ENCODE measurements around the gene PTER. TPM values are rescaled to one million over a fixed set of nuclear protein-coding genes. Genes with fewer than 3 reads are reported as not detected.

The PTER gene
- total RNA-seq, 2 donors from 2014 or later, result 8.3 to 9.0 TPM

- no peak overlapping the region for H3K27ac Mint-ChIP-seq
- H3K27ac ChIP-seq (ENCODE audit: low read depth, low read length), result no peak overlapping the region
- no peaks in the 10 kb centered on the region for H3K9me3 Mint-ChIP-seq
- peaks cover 59% of the 10 kb centered on the region for H3K27me3 Mint-ChIP-seq (ENCODE audit: insufficient read depth)
- peak; percentile 75 for DNase-seq
- no peaks in the 10 kb centered on the region for H3K4me1 ChIP-seq (ENCODE audit: control insufficient read depth, insufficient read depth, low read length)
- no peaks in the 10 kb centered on the region for H3K36me3 Mint-ChIP-seq (ENCODE audit: low read depth)
- no peaks in the 10 kb centered on the region for H3K36me3 ChIP-seq (ENCODE audit: control insufficient read depth, insufficient read depth, low read length)
- H3K9ac ChIP-seq (ENCODE audit: extremely low read depth, low read length, poor library complexity, severe bottlenecking), result no peak overlapping the region
- H3K9me3 ChIP-seq (ENCODE audit: control insufficient read depth, low read length), result no peaks in the 10 kb centered on the region
- TF ChIP-seq, protein P1, sequence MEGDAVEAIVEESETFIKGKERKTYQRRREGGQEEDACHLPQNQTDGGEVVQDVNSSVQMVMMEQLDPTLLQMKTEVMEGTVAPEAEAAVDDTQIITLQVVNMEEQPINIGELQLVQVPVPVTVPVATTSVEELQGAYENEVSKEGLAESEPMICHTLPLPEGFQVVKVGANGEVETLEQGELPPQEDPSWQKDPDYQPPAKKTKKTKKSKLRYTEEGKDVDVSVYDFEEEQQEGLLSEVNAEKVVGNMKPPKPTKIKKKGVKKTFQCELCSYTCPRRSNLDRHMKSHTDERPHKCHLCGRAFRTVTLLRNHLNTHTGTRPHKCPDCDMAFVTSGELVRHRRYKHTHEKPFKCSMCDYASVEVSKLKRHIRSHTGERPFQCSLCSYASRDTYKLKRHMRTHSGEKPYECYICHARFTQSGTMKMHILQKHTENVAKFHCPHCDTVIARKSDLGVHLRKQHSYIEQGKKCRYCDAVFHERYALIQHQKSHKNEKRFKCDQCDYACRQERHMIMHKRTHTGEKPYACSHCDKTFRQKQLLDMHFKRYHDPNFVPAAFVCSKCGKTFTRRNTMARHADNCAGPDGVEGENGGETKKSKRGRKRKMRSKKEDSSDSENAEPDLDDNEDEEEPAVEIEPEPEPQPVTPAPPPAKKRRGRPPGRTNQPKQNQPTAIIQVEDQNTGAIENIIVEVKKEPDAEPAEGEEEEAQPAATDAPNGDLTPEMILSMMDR (conservative IDR thresholded peaks at IDR 0.05), result no peak
- peak overlapping the region; percentile 54 for H3K4me3 ChIP-seq (ENCODE audit: low read length)
- H3K4me3 Mint-ChIP-seq, result peak overlapping the region; percentile 57
- H3K4me1 Mint-ChIP-seq, result peaks cover 6% of the 10 kb centered on the region
- H3K27me3 ChIP-seq (ENCODE audit: control insufficient read depth, insufficient read depth, low read length, poor library complexity, severe bottlenecking), result peaks cover 67% of the 10 kb centered on the region
- 5 to 22% methylated on average over 23 to 104 of the region's 104 CpGs for WGBS, 2 experiments (ENCODE audit: insufficient coverage in 1 of 2, insufficient read length in 1 of 2)
These were observed 83.4 kb downstream of the PTER start for GRCh38 chr10:16519908-16520861.

- Mint-ChIP-seq H3K9me3 (no peaks in the 10 kb centered on the region), H3K27me3 (ENCODE audit: insufficient read depth) (peaks cover 62% of the 10 kb centered on the region), H3K4me3 (peak overlapping the region; percentile 57), H3K36me3 (ENCODE audit: low read depth) (no peaks in the 10 kb centered on the region), H3K27ac (no peak overlapping the region), H3K4me1 (peaks cover 6% of the 10 kb centered on the region)
- Histone ChIP-seq H3K36me3 (ENCODE audit: control insufficient read depth, insufficient read depth, low read length) (no peaks in the 10 kb centered on the region), H3K4me1 (ENCODE audit: control insufficient read depth, insufficient read depth, low read length) (no peaks in the 10 kb centered on the region), H3K27me3 (ENCODE audit: control insufficient read depth, insufficient read depth, low read length, poor library complexity, severe bottlenecking) (peaks cover 75% of the 10 kb centered on the region), H3K27ac (ENCODE audit: low read depth, low read length) (no peak overlapping the region), H3K9ac (ENCODE audit: extremely low read depth, low read length, poor library complexity, severe bottlenecking) (no peak overlapping the region), H3K4me3 (ENCODE audit: low read length) (peak overlapping the region; percentile 70), H3K9me3 (ENCODE audit: control insufficient read depth, low read length) (no peaks in the 10 kb centered on the region)
- WGBS, 2 experiments (ENCODE audit: insufficient coverage in 1 of 2, insufficient read length in 1 of 2), result 0 to 1% methylated on average over 6 to 39 of the region's 39 CpGs
- TF ChIP-seq, protein P1 (conservative IDR thresholded peaks at IDR 0.05), result peak; percentile 68
- DNase-seq, result peak; percentile 82
These were observed 84.1 kb downstream of the PTER start for GRCh38 chr10:16520900-16521299.

GRCh38 chr10:16521311-16522016 is 84.7 kb downstream of the PTER start, which contains the start of gene C1QL3:
Gene C1QL3, minus strand, starts transcription at chr10:16521879. Its CDS starts 814 bp downstream, at chr10:16521065.
- DNase-seq, result peak; percentile 77
- Histone ChIP-seq H3K4me3 (ENCODE audit: low read length) (peak within 1 kb of the TSS; percentile 70), H3K36me3 (ENCODE audit: control insufficient read depth, insufficient read depth, low read length) (no peaks in the 10 kb centered on the region), H3K9me3 (ENCODE audit: control insufficient read depth, low read length) (no peaks in the 10 kb centered on the region), H3K27ac (ENCODE audit: low read depth, low read length) (no peak within 1 kb of the TSS), H3K9ac (ENCODE audit: extremely low read depth, low read length, poor library complexity, severe bottlenecking) (no peak within 1 kb of the TSS), H3K27me3 (ENCODE audit: control insufficient read depth, insufficient read depth, low read length, poor library complexity, severe bottlenecking) (peaks cover 79% of the 10 kb centered on the region), H3K4me1 (ENCODE audit: control insufficient read depth, insufficient read depth, low read length) (no peaks in the 10 kb centered on the region)
- no peaks in the 10 kb centered on the region for H3K9me3 Mint-ChIP-seq
- H3K36me3 Mint-ChIP-seq (ENCODE audit: low read depth), result no peaks in the 10 kb centered on the region
- peaks cover 6% of the 10 kb centered on the region for H3K4me1 Mint-ChIP-seq
- H3K27me3 Mint-ChIP-seq (ENCODE audit: insufficient read depth), result peaks cover 66% of the 10 kb centered on the region
- H3K27ac Mint-ChIP-seq, result no peak within 1 kb of the TSS
- TF ChIP-seq, protein P1 (conservative IDR thresholded peaks at IDR 0.05), result peak; percentile 9
- peak within 1 kb of the TSS; percentile 57 for H3K4me3 Mint-ChIP-seq
- 0 to 1% methylated on average over 25 to 68 of the region's 68 CpGs for WGBS, 2 experiments (ENCODE audit: insufficient coverage in 1 of 2, insufficient read length in 1 of 2)
